Measurements from ENCODE around the gene BATF.

Gene BATF

GRCh38 chr14:75499084-75499875 lies 23.0 kb upstream of the BATF start:
- DNase-seq (ENCODE audit: low read depth in 2 of 2) = no peak

- no peak for DNase-seq (ENCODE audit: low read depth in 2 of 2)
Observed at GRCh38 chr14:75501080-75501479, 21.2 kb upstream of the BATF start.

GRCh38 chr14:75504411-75504810 lies 17.9 kb upstream of the BATF start:
- no peak for DNase-seq (ENCODE audit: low read depth in 2 of 2)

- no peak for DNase-seq (ENCODE audit: low read depth in 2 of 2)
Observed at GRCh38 chr14:75506930-75507329, 15.3 kb upstream of the BATF start.

GRCh38 chr14:75510547-75510946 lies 11.7 kb upstream of the BATF start:
- no peak for DNase-seq (ENCODE audit: low read depth in 2 of 2)

GRCh38 chr14:75511201-75511600 lies 11.1 kb upstream of the BATF start:
- DNase-seq (ENCODE audit: low read depth in 2 of 2) = no peak

- DNase-seq (ENCODE audit: low read depth in 2 of 2) = no peak
Observed at GRCh38 chr14:75513911-75514672, 8.2 kb upstream of the BATF start.

GRCh38 chr14:75514673-75515628 lies 7.3 kb upstream of the BATF start:
- no peak for DNase-seq (ENCODE audit: low read depth in 2 of 2)

- DNase-seq (ENCODE audit: low read depth in 2 of 2) = no peak
Observed at GRCh38 chr14:75515629-75515996, 6.7 kb upstream of the BATF start.

GRCh38 chr14:75518625-75519024 lies 3.6 kb upstream of the BATF start:
- no peak for DNase-seq (ENCODE audit: low read depth in 2 of 2)

- no peak for DNase-seq (ENCODE audit: low read depth in 2 of 2)
Observed at GRCh38 chr14:75519394-75519793, 2.9 kb upstream of the BATF start.

- no peak for DNase-seq (ENCODE audit: low read depth in 2 of 2)
Observed at GRCh38 chr14:75519826-75520728, 2.2 kb upstream of the BATF start.

GRCh38 chr14:75520852-75521251 lies 1.4 kb upstream of the BATF start:
- no peak for DNase-seq (ENCODE audit: low read depth in 2 of 2)

- no peak for DNase-seq (ENCODE audit: low read depth in 2 of 2)
Observed at GRCh38 chr14:75521415-75522199, 662 bp upstream of the BATF start.

- DNase-seq (ENCODE audit: low read depth in 2 of 2) = no peak
Observed at GRCh38 chr14:75522983-75523318, 682 bp downstream of the BATF start.

GRCh38 chr14:75523771-75524171 lies 1.5 kb downstream of the BATF start:
- no peak for DNase-seq (ENCODE audit: low read depth in 2 of 2)

- no peak for DNase-seq (ENCODE audit: low read depth in 2 of 2)
Observed at GRCh38 chr14:75525969-75526368, 3.7 kb downstream of the BATF start.

GRCh38 chr14:75527449-75528163 lies 5.3 kb downstream of the BATF start:
- no peak for DNase-seq (ENCODE audit: low read depth in 2 of 2)

- no peak for DNase-seq (ENCODE audit: low read depth in 2 of 2)
Observed at GRCh38 chr14:75531256-75531655, 9.0 kb downstream of the BATF start.
